ENCODE measurements around the gene CFAP161. TPM values are rescaled to one million over a fixed set of nuclear protein-coding genes. Genes with fewer than 3 reads are reported as not detected.

The CFAP161 gene
- total and polyA plus RNA-seq, 9 of the 15 experiments (the other 6 are each of a cell fraction or from before 2014, with no cell fraction given) = 25.8 to 83.3 (median 75.6) TPM

- no peak for TF ChIP-seq ZNF398 (CRISPR knock-in tag; IDR thresholded peaks at IDR 0.05)
- no peak for TF ChIP-seq IRF2 (CRISPR knock-in tag; IDR thresholded peaks at IDR 0.05)
- TF ChIP-seq STAT5A (IDR thresholded peaks at IDR 0.05; ENCODE audit: borderline replicate concordance, low read length) = peak; percentile 42; the same call in 1 of the 2 replicates
- TF ChIP-seq CREB1 (IDR thresholded peaks at IDR 0.05) = peak; percentile 54
- TF ChIP-seq CREB1 (CRISPR knock-in tag; IDR thresholded peaks at IDR 0.05) = no peak
- peak; percentile 42; the same call in 1 of the 2 replicates for TF ChIP-seq BCOR (IDR thresholded peaks at IDR 0.05)
- no peak for TF ChIP-seq EWSR1 (IDR thresholded peaks at IDR 0.05; ENCODE audit: borderline replicate concordance, low read depth, partially characterized antibody)
- TF ChIP-seq PCBP2 (IDR thresholded peaks at IDR 0.05; ENCODE audit: low read depth, low read length, poor library complexity, severe bottlenecking) = no peak
- TF ChIP-seq STAT5B (CRISPR knock-in tag; IDR thresholded peaks at IDR 0.05) = no peak
- TF ChIP-seq REST (IDR thresholded peaks at IDR 0.05; ENCODE audit: borderline replicate concordance) = no peak
- TF ChIP-seq REST (CRISPR knock-in tag; IDR thresholded peaks at IDR 0.05; ENCODE audit: low read depth) = no peak
- TF ChIP-seq GATAD2A (IDR thresholded peaks at IDR 0.05) = 0 out of 2 replicates have a peak, but pooled peaks have one; percentile 49
- TF ChIP-seq ZNF24 (IDR thresholded peaks at IDR 0.05) = no peak
- no peak for TF ChIP-seq POLR2A (conservative IDR thresholded peaks at IDR 0.05)
- no peak for TF ChIP-seq NBN (IDR thresholded peaks at IDR 0.05; ENCODE audit: low read depth)
- no peak for TF ChIP-seq CHAMP1 (IDR thresholded peaks at IDR 0.05)
- TF ChIP-seq ZBED1 (IDR thresholded peaks at IDR 0.05) = no peak
- TF ChIP-seq LEF1 (IDR thresholded peaks at IDR 0.05) = peak; percentile 60; the same call in 1 of the 2 replicates
- peak; percentile 90 for TF ChIP-seq NCOR1 (IDR thresholded peaks at IDR 0.05)
Measured at GRCh38 chr15:81095690-81096365, 38.2 kb upstream of the CFAP161 start (continued).
